Measurements from ENCODE around the gene PLG.
"Not testable (repeated sequence)": the region's sequence is repeated elsewhere in the genome, so short reads cannot be mapped to it uniquely, and the experiment has no call there.

GRCh38 chr6:160780656-160781055 is 78.6 kb downstream of the PLG start:
- not testable (repeated sequence) for TF ChIP-seq CTCF, POLR2A (IDR thresholded peaks at IDR 0.05)
